Mucosa of descending colon (tissue), 3 donors: ENCODE measurements around the gene GTF3A. TPM values are rescaled to one million over a fixed set of nuclear protein-coding genes. Genes with fewer than 3 reads are reported as not detected.

Experiments
- ATAC-seq: fragments of 200-7000 bp; cut with Tn5 transposase; one replicate; pipeline ENCODE4 v1.9.1; 2020; ENCODE audit warnings: mild to moderate bottlenecking, moderate library complexity
- DNase-seq, 3 donors: peaks; one replicate each; pipeline ENCODE4 v3.0.0-alpha.2; 2020
- H3K36me3 ChIP-seq: fragments of 200-600 bp; one replicate; pipeline ENCODE4 v1.8.0; 2021; ENCODE audit warnings: low read depth, mild to moderate bottlenecking
- H3K4me1 ChIP-seq: fragments of 200-600 bp; one replicate; pipeline ENCODE4 v1.8.0; 2021; ENCODE audit warnings: low read depth, mild to moderate bottlenecking
- H3K4me3 ChIP-seq: fragments of 200-600 bp; one replicate; pipeline ENCODE4 v1.8.0; 2021; ENCODE audit warnings: mild to moderate bottlenecking
- H3K9me3 ChIP-seq: fragments of 200-600 bp; one replicate; pipeline ENCODE4 v1.8.0; 2021; ENCODE audit warnings: mild to moderate bottlenecking
- intact Hi-C, 2 donors: fragments of 100-400 bp; cut with DNase I in 1 of 2; cut with micrococcal nuclease in 1 of 2; formaldehyde crosslinking; loops; one replicate each; pipeline versions ENCODE4 v1.11.0 to v1.11.1; 2022; cut with DNase I, micrococcal nuclease
- total RNA-seq, 3 donors: library from RNA; stranded (reverse); fragmentation: NEBNext Ultra II Directional in 2 of 3; extraction: Animal tissue kit (Norgen Biotek cat#: 25700) in 2 of 3; gene quantifications; one replicate each; pipeline versions ENCODE4 v1.2.1 to v1.2.4, GENCODE V29; 2021 to 2023
- TF ChIP-seq, protein P1 (sequence below): fragments of 200-600 bp; IDR thresholded peaks from one replicate; pipeline ENCODE4 v1.8.0; 2022; ENCODE audit warnings: antibody characterized with exemption, mild to moderate bottlenecking
- donor health status: DM: no; HTN: no; CAD: no; lungs with moderate emphysema.
- donor health status: DM: no; HTN: no; CAD: no.
- donor health status: DM: no; HTN: yes; CAD: no.

The GTF3A gene
- total RNA-seq, 3 donors from 2014 or later: 32.4 to 70.7 (median 43.0) TPM

GRCh38 chr13:27472441-27472840 lies 48.0 kb downstream of the GTF3A start:
- intact Hi-C loops: no loop called here
- H3K4me3 ChIP-seq: no peak overlapping the region
- TF ChIP-seq, protein P1, sequence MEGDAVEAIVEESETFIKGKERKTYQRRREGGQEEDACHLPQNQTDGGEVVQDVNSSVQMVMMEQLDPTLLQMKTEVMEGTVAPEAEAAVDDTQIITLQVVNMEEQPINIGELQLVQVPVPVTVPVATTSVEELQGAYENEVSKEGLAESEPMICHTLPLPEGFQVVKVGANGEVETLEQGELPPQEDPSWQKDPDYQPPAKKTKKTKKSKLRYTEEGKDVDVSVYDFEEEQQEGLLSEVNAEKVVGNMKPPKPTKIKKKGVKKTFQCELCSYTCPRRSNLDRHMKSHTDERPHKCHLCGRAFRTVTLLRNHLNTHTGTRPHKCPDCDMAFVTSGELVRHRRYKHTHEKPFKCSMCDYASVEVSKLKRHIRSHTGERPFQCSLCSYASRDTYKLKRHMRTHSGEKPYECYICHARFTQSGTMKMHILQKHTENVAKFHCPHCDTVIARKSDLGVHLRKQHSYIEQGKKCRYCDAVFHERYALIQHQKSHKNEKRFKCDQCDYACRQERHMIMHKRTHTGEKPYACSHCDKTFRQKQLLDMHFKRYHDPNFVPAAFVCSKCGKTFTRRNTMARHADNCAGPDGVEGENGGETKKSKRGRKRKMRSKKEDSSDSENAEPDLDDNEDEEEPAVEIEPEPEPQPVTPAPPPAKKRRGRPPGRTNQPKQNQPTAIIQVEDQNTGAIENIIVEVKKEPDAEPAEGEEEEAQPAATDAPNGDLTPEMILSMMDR: no peak
- no peaks in the 10 kb centered on the region for H3K9me3 ChIP-seq
- H3K36me3 ChIP-seq: no peaks in the 10 kb centered on the region
- DNase-seq (no peak), ATAC-seq (no peak)
- no peaks in the 10 kb centered on the region for H3K4me1 ChIP-seq

DNA sequence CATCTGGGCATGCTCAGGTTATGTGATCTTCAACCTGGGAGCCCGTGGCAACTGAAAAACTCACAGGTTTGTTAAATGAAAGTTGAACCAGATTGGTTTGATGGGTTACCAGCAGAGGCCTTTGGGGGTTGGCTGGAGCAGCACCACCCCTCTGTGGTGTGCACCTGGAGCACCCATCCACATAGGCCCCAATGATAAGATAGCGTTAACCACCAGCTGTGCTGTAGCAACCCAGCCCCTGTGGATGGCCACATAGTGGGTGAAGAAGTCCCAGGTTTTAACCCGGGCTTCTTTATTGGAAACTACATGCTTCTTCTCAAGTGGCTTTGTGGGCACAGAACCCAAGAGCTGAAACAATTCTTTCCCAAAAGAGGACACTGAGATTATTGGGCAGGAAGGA lies 48.5 kb downstream of the GTF3A start:
- DNase-seq: no peak
- intact Hi-C loops: no loop called here
- H3K36me3 ChIP-seq: no peaks in the 10 kb centered on the region
- H3K9me3 ChIP-seq: no peaks in the 10 kb centered on the region
- H3K4me3 ChIP-seq: no peak overlapping the region
- TF ChIP-seq, protein P1: no peak
- H3K4me1 ChIP-seq: no peaks in the 10 kb centered on the region
- ATAC-seq: no peak

- Histone ChIP-seq H3K9me3 (no peaks in the 10 kb centered on the region), H3K36me3 (no peaks in the 10 kb centered on the region), H3K4me3 (no peak overlapping the region), H3K4me1 (no peaks in the 10 kb centered on the region)
- intact Hi-C loops: no loop called here
- DNase-seq: no peak
- ATAC-seq: no peak
- TF ChIP-seq, protein P1: no peak
Measured at GRCh38 chr13:27474751-27475268, 50.4 kb downstream of the GTF3A start.

- Histone ChIP-seq H3K4me3 (no peak overlapping the region), H3K4me1 (no peaks in the 10 kb centered on the region), H3K36me3 (no peaks in the 10 kb centered on the region), H3K9me3 (no peaks in the 10 kb centered on the region)
- ATAC-seq (no peak), DNase-seq (no peak)
- TF ChIP-seq, protein P1: no peak
- intact Hi-C loops: no loop called here
Measured at GRCh38 chr13:27476943-27477703, 52.7 kb downstream of the GTF3A start.

DNA sequence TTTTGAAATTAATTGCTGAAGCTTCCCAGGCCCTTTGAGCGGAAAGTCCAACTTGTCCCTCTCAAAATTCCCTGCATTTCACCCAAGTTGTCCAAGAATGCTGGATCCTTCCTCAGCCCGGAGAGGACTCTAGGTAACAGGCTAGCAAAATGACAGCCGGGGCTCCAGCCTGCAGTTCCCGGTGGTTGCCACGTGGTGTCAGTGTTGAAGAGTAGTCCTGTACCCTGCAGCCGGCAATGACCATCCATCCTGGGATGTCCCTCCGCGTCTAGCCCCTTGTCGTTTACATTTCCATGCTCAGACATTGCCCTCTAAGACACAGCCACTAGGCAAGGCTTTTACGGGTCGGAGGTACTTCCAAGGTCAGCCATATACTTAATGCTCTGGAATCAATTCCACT lies 57.3 kb downstream of the GTF3A start:
- peak in 2 of 3 donors; percentile 65 to 71 for DNase-seq
- Histone ChIP-seq H3K9me3 (no peaks in the 10 kb centered on the region), H3K4me1 (no peaks in the 10 kb centered on the region), H3K4me3 (no peak overlapping the region), H3K36me3 (no peaks in the 10 kb centered on the region)
- TF ChIP-seq, protein P1: peak; percentile 42
- intact Hi-C loops: no loop called here
- ATAC-seq: peak; percentile 76
